Mesendoderm (in vitro differentiated cells): Measurements from ENCODE around the gene MCCD1.

ENCODE experiments used
- DNase-seq: peaks from one replicate; pipeline ENCODE4 v3.0.0; 2013
- H2AK5ac ChIP-seq: 2 replicates; pipeline ENCODE4 v1.6.1; 2013; ENCODE audit warnings: low read length, inconsistent platforms
- H2BK120ac ChIP-seq: 2 replicates; pipeline ENCODE4 v1.6.1; 2013; ENCODE audit warnings: low read depth, mild to moderate bottlenecking, low read length, moderate library complexity, mixed read lengths
- H2BK15ac ChIP-seq: replicated peaks from 2 replicates; pipeline ENCODE4 v1.6.1; 2013; ENCODE audit warnings: low read depth, mild to moderate bottlenecking, moderate library complexity
- H2BK5ac ChIP-seq: 2 replicates; pipeline ENCODE4 v1.6.1; 2013; ENCODE audit warnings: low read length, inconsistent platforms
- H3K18ac ChIP-seq: 2 replicates; pipeline ENCODE4 v1.6.1; 2013; ENCODE audit warnings: mild to moderate bottlenecking, low read length, mixed read lengths
- H3K23ac ChIP-seq: one replicate; pipeline ENCODE4 v1.6.1; 2013; ENCODE audit warnings: low read length
- H3K27ac ChIP-seq: 2 replicates; pipeline ENCODE4 v1.5.1; 2013; ENCODE audit warnings: low read depth, mild to moderate bottlenecking, inconsistent platforms, low read length, moderate library complexity
- H3K27me3 ChIP-seq: 2 replicates; pipeline ENCODE4 v1.6.1; 2013; ENCODE audit warnings: low read length, control low read depth, mild to moderate bottlenecking, inconsistent platforms; ENCODE audit not compliant: insufficient read depth, poor library complexity
- H3K36me3 ChIP-seq: 2 replicates; pipeline ENCODE4 v1.6.1; 2013; ENCODE audit warnings: low read length, inconsistent platforms; ENCODE audit not compliant: control insufficient read depth, insufficient read depth
- H3K4ac ChIP-seq: one replicate; pipeline ENCODE4 v1.6.1; 2013; ENCODE audit warnings: low read depth, mild to moderate bottlenecking, low read length, moderate library complexity
- H3K4me1 ChIP-seq: 2 replicates; pipeline ENCODE4 v1.6.1; 2013; ENCODE audit warnings: low read depth, low read length, inconsistent platforms; ENCODE audit not compliant: control insufficient read depth
- H3K4me2 ChIP-seq: 2 replicates; pipeline ENCODE4 v1.6.1; 2013; ENCODE audit warnings: low read length
- H3K4me3 ChIP-seq: 2 replicates; pipeline ENCODE4 v1.5.1; 2013; ENCODE audit warnings: mild to moderate bottlenecking, low read length
- H3K56ac ChIP-seq: one replicate; pipeline ENCODE4 v1.6.1; 2013; ENCODE audit warnings: low read length
- H3K79me1 ChIP-seq: 2 replicates; pipeline ENCODE4 v1.6.1; 2013; ENCODE audit warnings: low read length, inconsistent platforms
- H3K79me2 ChIP-seq: 2 replicates; pipeline ENCODE4 v1.6.1; 2013; ENCODE audit warnings: mild to moderate bottlenecking, low read length; ENCODE audit not compliant: control insufficient read depth, insufficient read depth
- H3K9ac ChIP-seq: 2 replicates; pipeline ENCODE4 v1.6.1; 2013; ENCODE audit warnings: low read length, inconsistent platforms
- H4K5ac ChIP-seq: one replicate; pipeline ENCODE4 v1.6.1; 2013; ENCODE audit warnings: low read length
- H4K8ac ChIP-seq: one replicate; pipeline ENCODE4 v1.6.1; 2013; ENCODE audit warnings: low read depth, mild to moderate bottlenecking, control low read depth, low read length, moderate library complexity
- WGBS: extraction: QIAGEN DNeasy Blood & Tissue Kit; methylation state at CpG from one replicate; pipeline ENCODE4 v1.1.7; 2013; ENCODE audit warnings: low lambda C conversion rate, missing lambda C conversion rate; ENCODE audit not compliant: insufficient coverage; ENCODE audit errors: extremely low coverage; 5-methylcytosine and 5-hydroxymethylcytosine counted together

MCCD1 gene

DNA sequence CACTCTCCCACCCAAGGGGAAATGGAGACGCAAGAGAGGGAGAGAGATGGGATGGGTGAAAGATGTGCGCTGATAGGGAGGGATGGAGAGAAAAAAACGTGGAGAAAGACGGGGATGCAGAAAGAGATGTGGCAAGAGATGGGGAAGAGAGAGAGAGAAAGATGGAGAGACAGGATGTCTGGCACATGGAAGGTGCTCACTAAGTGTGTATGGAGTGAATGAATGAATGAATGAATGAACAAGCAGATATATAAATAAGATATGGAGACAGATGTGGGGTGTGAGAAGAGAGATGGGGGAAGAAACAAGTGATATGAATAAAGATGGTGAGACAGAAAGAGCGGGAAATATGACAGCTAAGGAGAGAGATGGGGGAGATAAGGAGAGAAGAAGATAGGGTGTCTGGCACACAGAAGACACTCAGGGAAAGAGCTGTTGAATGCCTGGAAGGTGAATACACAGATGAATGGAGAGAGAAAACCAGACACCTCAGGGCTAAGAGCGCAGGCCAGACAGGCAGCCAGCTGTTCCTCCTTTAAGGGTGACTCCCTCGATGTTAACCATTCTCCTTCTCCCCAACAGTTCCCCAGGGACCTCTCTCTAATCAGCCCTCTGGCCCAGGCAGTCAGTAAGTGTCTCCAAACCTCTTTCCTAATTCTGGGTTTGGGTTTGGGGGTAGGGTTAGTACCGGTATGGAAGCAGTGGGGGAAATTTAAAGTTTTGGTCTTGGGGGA, 47.4 kb downstream of the MCCD1 start:
- Histone ChIP-seq H3K4me2 (no peak overlapping the region), H3K4me1 (peaks cover 2% of the 10 kb centered on the region), H2BK15ac (no peak overlapping the region), H3K9ac (no peak overlapping the region), H3K79me1 (no peaks in the 10 kb centered on the region), H4K8ac (no peak overlapping the region), H2BK120ac (no peak overlapping the region), H3K79me2 (no peaks in the 10 kb centered on the region), H3K4me3 (no peak overlapping the region), H2AK5ac (no peak overlapping the region), H3K27me3 (no peaks in the 10 kb centered on the region), H3K23ac (no peak overlapping the region), H3K27ac (no peak overlapping the region), H2BK5ac (no peak overlapping the region), H3K36me3 (no peaks in the 10 kb centered on the region), H3K56ac (no peak overlapping the region), H4K5ac (no peak overlapping the region), H3K18ac (no peak overlapping the region), H3K4ac (no peak overlapping the region)
- no peak for DNase-seq
- WGBS: 100% methylated on average over 2 of the region's 8 CpGs

DNA sequence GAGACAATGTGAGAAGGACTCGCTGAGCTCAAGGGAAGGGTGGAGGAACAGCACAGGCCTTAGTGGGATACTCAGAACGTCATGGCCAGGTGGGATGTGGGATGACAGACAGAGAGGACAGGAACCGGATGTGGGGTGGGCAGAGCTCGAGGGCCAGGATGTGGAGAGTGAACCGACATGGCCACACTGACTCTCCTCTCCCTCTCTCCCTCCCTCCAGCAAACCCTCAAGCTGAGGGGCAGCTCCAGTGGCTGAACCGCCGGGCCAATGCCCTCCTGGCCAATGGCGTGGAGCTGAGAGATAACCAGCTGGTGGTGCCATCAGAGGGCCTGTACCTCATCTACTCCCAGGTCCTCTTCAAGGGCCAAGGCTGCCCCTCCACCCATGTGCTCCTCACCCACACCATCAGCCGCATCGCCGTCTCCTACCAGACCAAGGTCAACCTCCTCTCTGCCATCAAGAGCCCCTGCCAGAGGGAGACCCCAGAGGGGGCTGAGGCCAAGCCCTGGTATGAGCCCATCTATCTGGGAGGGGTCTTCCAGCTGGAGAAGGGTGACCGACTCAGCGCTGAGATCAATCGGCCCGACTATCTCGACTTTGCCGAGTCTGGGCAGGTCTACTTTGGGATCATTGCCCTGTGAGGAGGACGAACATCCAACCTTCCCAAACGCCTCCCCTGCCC, 48.3 kb downstream of the MCCD1 start:
- H3K4me2 ChIP-seq: no peak overlapping the region
- H2BK120ac ChIP-seq: no peak overlapping the region
- H3K79me2 ChIP-seq: no peaks in the 10 kb centered on the region
- WGBS: no CpG with 5 or more reads among the region's 19 CpGs
- H4K8ac ChIP-seq: no peak overlapping the region
- H2BK5ac ChIP-seq: no peak overlapping the region
- H3K9ac ChIP-seq: no peak overlapping the region
- no peak overlapping the region for H3K18ac ChIP-seq
- H3K4ac ChIP-seq: no peak overlapping the region
- H3K23ac ChIP-seq: no peak overlapping the region
- H3K27ac ChIP-seq: no peak overlapping the region
- H3K79me1 ChIP-seq: no peaks in the 10 kb centered on the region
- peak overlapping the region; percentile 22 for H2AK5ac ChIP-seq
- peaks cover 5% of the 10 kb centered on the region for H3K4me1 ChIP-seq
- H3K4me3 ChIP-seq: no peak overlapping the region
- H4K5ac ChIP-seq: no peak overlapping the region
- H2BK15ac ChIP-seq: no peak overlapping the region
- H3K56ac ChIP-seq: no peak overlapping the region
- DNase-seq: no peak
- H3K27me3 ChIP-seq: no peaks in the 10 kb centered on the region
- no peaks in the 10 kb centered on the region for H3K36me3 ChIP-seq

- Histone ChIP-seq H3K79me1 (no peaks in the 10 kb centered on the region), H3K56ac (no peak overlapping the region), H2BK5ac (no peak overlapping the region), H4K8ac (no peak overlapping the region), H3K4me2 (no peak overlapping the region), H3K27me3 (no peaks in the 10 kb centered on the region), H3K36me3 (no peaks in the 10 kb centered on the region), H2AK5ac (no peak overlapping the region), H3K9ac (no peak overlapping the region), H3K4ac (no peak overlapping the region), H3K4me1 (peaks cover 5% of the 10 kb centered on the region), H4K5ac (no peak overlapping the region), H3K27ac (no peak overlapping the region), H2BK120ac (no peak overlapping the region), H2BK15ac (no peak overlapping the region), H3K79me2 (no peaks in the 10 kb centered on the region), H3K23ac (no peak overlapping the region), H3K18ac (no peak overlapping the region), H3K4me3 (no peak overlapping the region)
- no CpG with 5 or more reads among the region's 3 CpGs for WGBS
- DNase-seq: no peak
Measured at GRCh38 chr6:31577579-31577966, 48.8 kb downstream of the MCCD1 start.

DNA sequence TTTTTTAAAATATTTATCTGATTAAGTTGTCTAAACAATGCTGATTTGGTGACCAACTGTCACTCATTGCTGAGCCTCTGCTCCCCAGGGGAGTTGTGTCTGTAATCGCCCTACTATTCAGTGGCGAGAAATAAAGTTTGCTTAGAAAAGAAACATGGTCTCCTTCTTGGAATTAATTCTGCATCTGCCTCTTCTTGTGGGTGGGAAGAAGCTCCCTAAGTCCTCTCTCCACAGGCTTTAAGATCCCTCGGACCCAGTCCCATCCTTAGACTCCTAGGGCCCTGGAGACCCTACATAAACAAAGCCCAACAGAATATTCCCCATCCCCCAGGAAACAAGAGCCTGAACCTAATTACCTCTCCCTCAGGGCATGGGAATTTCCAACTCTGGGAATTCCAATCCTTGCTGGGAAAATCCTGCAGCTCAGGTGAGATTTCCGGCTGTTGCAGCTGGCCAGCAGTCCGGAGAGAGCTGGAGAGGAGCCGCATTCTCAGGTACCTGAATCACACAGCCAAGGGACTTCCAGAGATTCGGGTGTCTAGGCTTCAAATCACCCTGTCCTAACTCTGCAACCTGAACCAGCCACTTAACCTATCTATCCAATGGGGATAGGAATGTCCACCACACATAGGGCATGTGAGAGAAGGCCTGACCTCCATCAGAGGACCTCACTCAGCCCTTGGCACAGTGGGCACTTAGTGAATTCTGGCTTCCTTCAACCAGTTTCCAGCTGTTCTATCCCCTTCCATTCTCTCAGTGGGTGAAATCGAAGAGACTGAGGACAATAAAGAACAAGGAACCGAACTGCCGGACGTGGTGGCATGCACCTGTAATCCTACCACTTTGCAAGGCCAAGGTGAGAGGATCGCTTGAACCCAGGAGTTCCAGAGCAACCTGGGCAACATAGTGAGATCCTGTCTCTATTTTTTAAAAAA, 49.7 kb downstream of the MCCD1 start:
- H2BK15ac ChIP-seq: no peak overlapping the region
- H2AK5ac ChIP-seq: no peak overlapping the region
- no CpG with 5 or more reads among the region's 12 CpGs for WGBS
- peak overlapping the region; percentile 58 for H3K27ac ChIP-seq
- no peak overlapping the region for H3K9ac ChIP-seq
- no peak overlapping the region for H3K4me3 ChIP-seq
- no peak overlapping the region for H2BK120ac ChIP-seq
- no peak overlapping the region for H2BK5ac ChIP-seq
- no peak overlapping the region for H3K18ac ChIP-seq
- no peak overlapping the region for H4K8ac ChIP-seq
- H3K27me3 ChIP-seq: no peaks in the 10 kb centered on the region
- H3K36me3 ChIP-seq: no peaks in the 10 kb centered on the region
- H3K4ac ChIP-seq: no peak overlapping the region
- H4K5ac ChIP-seq: no peak overlapping the region
- no peaks in the 10 kb centered on the region for H3K79me1 ChIP-seq
- peak overlapping the region; percentile 50 for H3K56ac ChIP-seq
- no peak overlapping the region for H3K23ac ChIP-seq
- peak; percentile 96 for DNase-seq
- no peak overlapping the region for H3K4me2 ChIP-seq
- H3K4me1 ChIP-seq: peaks cover 5% of the 10 kb centered on the region
- H3K79me2 ChIP-seq: no peaks in the 10 kb centered on the region

- Histone ChIP-seq H2BK120ac (no peak overlapping the region), H3K4me2 (no peak overlapping the region), H2BK5ac (no peak overlapping the region), H3K36me3 (no peaks in the 10 kb centered on the region), H3K79me2 (no peaks in the 10 kb centered on the region), H3K9ac (no peak overlapping the region), H3K23ac (no peak overlapping the region), H3K27ac (no peak overlapping the region), H3K4me1 (peaks cover 5% of the 10 kb centered on the region), H3K4ac (no peak overlapping the region), H3K4me3 (no peak overlapping the region), H4K8ac (no peak overlapping the region), H4K5ac (no peak overlapping the region), H2AK5ac (no peak overlapping the region), H3K18ac (no peak overlapping the region), H3K56ac (no peak overlapping the region), H3K27me3 (no peaks in the 10 kb centered on the region), H2BK15ac (no peak overlapping the region), H3K79me1 (no peaks in the 10 kb centered on the region)
- no CpG with 5 or more reads among the region's 3 CpGs for WGBS
- no peak for DNase-seq
Measured at GRCh38 chr6:31579119-31579505, 50.4 kb downstream of the MCCD1 start.
